ENCODE measurements around the gene CALHM6.

DNA sequence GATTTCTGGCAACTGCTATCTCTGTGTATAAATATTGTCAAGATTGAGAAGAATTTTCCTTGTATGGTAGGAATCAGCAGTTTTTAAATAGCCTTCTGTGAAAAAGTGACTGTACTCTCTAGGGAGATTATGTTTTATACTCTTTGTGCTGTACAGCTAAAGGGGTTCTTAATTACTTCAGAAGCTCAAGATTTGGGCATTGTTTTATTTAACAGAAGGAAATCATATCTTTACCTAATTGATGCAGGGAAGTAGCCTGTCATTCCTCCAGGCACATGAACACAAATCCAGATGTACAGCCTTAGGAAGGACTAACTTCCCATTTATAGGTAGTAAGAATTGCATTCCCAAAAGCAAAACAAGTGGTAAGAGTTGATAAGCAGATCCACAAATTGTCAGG lies 51.6 kb downstream of the CALHM6 start:
- no peak for TF ChIP-seq POLR2A (IDR thresholded peaks at IDR 0.05)
- TF ChIP-seq, protein P1, sequence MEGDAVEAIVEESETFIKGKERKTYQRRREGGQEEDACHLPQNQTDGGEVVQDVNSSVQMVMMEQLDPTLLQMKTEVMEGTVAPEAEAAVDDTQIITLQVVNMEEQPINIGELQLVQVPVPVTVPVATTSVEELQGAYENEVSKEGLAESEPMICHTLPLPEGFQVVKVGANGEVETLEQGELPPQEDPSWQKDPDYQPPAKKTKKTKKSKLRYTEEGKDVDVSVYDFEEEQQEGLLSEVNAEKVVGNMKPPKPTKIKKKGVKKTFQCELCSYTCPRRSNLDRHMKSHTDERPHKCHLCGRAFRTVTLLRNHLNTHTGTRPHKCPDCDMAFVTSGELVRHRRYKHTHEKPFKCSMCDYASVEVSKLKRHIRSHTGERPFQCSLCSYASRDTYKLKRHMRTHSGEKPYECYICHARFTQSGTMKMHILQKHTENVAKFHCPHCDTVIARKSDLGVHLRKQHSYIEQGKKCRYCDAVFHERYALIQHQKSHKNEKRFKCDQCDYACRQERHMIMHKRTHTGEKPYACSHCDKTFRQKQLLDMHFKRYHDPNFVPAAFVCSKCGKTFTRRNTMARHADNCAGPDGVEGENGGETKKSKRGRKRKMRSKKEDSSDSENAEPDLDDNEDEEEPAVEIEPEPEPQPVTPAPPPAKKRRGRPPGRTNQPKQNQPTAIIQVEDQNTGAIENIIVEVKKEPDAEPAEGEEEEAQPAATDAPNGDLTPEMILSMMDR (IDR thresholded peaks at IDR 0.05), result no peak

All from heart left ventricle (tissue), 13 donors.